PFSK-1 (cell line): ENCODE data around the gene TM9SF3.

Experiments used
- FOXP2 ChIP-seq: optimal IDR thresholded peaks from 2 replicates; pipeline ENCODE3; 2011; ENCODE audit warnings: borderline replicate concordance, control low read depth, inconsistent platforms; ENCODE audit not compliant: insufficient read depth; ENCODE audit errors: extremely low read length, extremely low read depth
- POLR2AphosphoS5 ChIP-seq: IDR thresholded peaks from 2 replicates; pipeline ENCODE4 v1.6.1; 2012; ENCODE audit warnings: low read depth, mild to moderate bottlenecking, control low read depth, low read length, moderate library complexity
- SIN3A ChIP-seq: IDR thresholded peaks from 2 replicates; pipeline ENCODE4 v1.6.1; 2012; ENCODE audit warnings: mild to moderate bottlenecking, low read length, moderate library complexity, borderline replicate concordance; ENCODE audit not compliant: insufficient read depth
- TAF1 ChIP-seq: IDR thresholded peaks from 2 replicates; pipeline ENCODE4 v1.6.1; 2012; ENCODE audit warnings: low read length, control low read depth, borderline replicate concordance; ENCODE audit not compliant: insufficient read depth
- TF ChIP-seq, protein P1 (sequence below), 2 experiments: IDR thresholded peaks; 2 replicates each; pipeline versions ENCODE4 v1.6.1 to v1.8.0; 2011 to 2012; ENCODE audit warnings: low read depth in 2 of 2, low read length in 2 of 2, control low read depth in 1 of 2, inconsistent platforms in 1 of 2, mild to moderate bottlenecking in 1 of 2, moderate library complexity in 1 of 2; ENCODE audit not compliant: insufficient read depth in 1 of 2

TM9SF3 gene

DNA sequence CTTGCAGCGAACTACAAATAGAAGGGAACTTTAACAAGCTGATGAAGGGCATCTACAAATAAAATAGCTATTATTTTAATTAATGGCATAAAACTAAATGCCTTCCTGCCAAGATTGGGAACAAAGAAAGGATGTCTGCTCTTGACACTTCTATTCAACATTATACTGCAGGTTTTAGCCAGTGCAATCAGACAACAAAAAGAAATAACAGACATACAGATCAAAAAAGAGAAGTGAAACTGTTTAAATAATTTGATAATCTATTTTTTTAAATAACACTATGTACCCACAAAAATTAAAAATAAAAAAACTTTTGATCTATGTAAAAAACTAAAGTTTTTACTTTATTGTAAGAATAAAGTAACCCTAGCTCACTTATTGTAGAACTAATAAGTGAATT is 50.7 kb downstream of the TM9SF3 start:
- TF ChIP-seq, protein P1, sequence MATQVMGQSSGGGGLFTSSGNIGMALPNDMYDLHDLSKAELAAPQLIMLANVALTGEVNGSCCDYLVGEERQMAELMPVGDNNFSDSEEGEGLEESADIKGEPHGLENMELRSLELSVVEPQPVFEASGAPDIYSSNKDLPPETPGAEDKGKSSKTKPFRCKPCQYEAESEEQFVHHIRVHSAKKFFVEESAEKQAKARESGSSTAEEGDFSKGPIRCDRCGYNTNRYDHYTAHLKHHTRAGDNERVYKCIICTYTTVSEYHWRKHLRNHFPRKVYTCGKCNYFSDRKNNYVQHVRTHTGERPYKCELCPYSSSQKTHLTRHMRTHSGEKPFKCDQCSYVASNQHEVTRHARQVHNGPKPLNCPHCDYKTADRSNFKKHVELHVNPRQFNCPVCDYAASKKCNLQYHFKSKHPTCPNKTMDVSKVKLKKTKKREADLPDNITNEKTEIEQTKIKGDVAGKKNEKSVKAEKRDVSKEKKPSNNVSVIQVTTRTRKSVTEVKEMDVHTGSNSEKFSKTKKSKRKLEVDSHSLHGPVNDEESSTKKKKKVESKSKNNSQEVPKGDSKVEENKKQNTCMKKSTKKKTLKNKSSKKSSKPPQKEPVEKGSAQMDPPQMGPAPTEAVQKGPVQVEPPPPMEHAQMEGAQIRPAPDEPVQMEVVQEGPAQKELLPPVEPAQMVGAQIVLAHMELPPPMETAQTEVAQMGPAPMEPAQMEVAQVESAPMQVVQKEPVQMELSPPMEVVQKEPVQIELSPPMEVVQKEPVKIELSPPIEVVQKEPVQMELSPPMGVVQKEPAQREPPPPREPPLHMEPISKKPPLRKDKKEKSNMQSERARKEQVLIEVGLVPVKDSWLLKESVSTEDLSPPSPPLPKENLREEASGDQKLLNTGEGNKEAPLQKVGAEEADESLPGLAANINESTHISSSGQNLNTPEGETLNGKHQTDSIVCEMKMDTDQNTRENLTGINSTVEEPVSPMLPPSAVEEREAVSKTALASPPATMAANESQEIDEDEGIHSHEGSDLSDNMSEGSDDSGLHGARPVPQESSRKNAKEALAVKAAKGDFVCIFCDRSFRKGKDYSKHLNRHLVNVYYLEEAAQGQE (IDR thresholded peaks at IDR 0.05; ENCODE audit: insufficient read depth in 1 of 2, low read depth in 2 of 2, low read length in 2 of 2), result no peak
- TF ChIP-seq FOXP2, result no peak
- TF ChIP-seq SIN3A, result no peak
- TF ChIP-seq TAF1, result no peak
- no peak for TF ChIP-seq POLR2AphosphoS5

DNA sequence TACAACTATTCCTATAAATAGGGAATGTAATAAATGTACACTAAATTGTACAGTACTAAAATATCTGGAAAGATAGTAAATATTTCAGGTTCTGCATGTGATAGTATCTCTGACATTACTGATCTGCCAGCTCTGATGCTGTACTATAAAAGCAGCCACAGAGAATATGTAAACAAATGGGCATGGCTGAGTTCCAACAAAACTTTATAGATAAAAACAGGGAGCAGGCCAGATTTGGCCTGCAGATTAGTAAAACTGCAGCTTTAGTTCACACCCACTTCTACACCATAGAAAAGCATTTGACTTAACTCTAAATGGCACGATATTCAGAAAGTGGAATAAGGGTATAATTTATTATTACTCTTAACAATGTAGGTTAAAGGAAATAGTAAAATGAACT is 54.3 kb downstream of the TM9SF3 start:
- TF ChIP-seq POLR2AphosphoS5 (no peak), FOXP2 (no peak), SIN3A (no peak), TAF1 (no peak)
- TF ChIP-seq, protein P1 (IDR thresholded peaks at IDR 0.05; ENCODE audit: insufficient read depth in 1 of 2, low read depth in 2 of 2, low read length in 2 of 2), result no peak

DNA sequence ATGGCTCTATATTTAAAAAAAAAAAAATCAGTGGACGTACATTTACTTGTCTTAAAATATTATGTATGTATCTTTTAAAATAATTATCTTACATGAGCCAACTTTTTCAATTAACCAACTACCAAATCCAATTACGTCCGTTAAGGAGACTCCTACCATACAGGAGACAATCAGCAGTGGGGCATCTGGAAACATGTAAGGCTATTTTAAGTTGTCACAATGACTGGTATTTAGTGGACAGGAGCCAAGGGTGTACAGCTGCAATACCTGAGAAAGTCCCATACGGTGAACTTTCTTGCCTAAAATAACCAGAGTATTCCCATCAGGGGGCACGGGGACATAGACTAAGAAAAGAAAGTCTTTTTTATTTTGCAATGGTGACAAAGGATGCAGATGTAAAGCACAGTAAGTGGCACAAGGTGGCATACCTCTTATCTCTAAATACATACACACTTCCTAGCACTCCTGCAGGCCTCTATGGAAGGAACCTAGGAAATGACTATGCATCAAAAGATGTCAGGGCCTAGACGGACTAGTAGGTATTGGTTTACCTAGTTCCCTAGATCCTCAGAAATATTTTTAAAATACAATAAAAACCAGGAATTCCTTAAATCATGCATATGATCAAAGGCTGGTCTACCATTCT is 57.1 kb downstream of the TM9SF3 start:
- no peak for TF ChIP-seq POLR2AphosphoS5
- TF ChIP-seq TAF1, result no peak
- TF ChIP-seq FOXP2, result no peak
- TF ChIP-seq, protein P1 (IDR thresholded peaks at IDR 0.05; ENCODE audit: insufficient read depth in 1 of 2, low read depth in 2 of 2, low read length in 2 of 2), result no peak
- TF ChIP-seq SIN3A, result no peak

DNA sequence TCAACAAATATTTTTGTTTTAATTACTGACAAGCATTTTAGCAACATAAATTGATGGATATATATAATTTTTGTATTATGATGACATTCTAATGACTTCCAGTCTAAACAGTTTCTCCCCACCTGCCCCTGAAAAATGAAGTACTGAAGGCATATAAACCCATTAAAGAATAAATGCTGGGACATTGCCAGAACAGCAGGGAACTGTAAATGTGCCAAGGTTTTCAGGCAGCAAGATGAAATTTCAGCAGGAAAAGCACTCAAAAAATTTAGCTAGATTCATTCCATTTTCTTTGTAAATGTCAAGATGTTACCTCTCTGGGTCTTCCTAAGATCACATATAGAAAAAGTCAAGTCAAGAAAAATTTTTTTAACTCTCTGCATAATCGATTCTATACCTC is 62.1 kb downstream of the TM9SF3 start:
- TF ChIP-seq SIN3A (no peak), FOXP2 (no peak), TAF1 (no peak), POLR2AphosphoS5 (no peak)
- TF ChIP-seq, protein P1 (IDR thresholded peaks at IDR 0.05; ENCODE audit: insufficient read depth in 1 of 2, low read depth in 2 of 2, low read length in 2 of 2), result no peak
